Adrenal gland (tissue), 5 donors: Measurements from ENCODE around the gene ARID2.

ENCODE experiments used
- POLR2A ChIP-seq, 2 donors: fragments of 450-650 bp; IDR thresholded peaks; one replicate each; pipeline ENCODE4 v1.6.1; 2017; ENCODE audit warnings: antibody characterized with exemption in 2 of 2, mild to moderate bottlenecking in 2 of 2, moderate library complexity in 1 of 2
- TF ChIP-seq, protein P1 (sequence below), 6 experiments: fragments of 450-650 bp in 4 of 6; fragments of 200-600 bp in 2 of 6; sonication (generic) in 1 of 6; IDR thresholded peaks; 1 replicate in 5 of 6; 2 replicates in 1 of 6; pipeline versions ENCODE4 v1.5.1 to v1.8.0; 2016 to 2021; ENCODE audit warnings: antibody characterized with exemption in 6 of 6, mild to moderate bottlenecking in 2 of 6, moderate library complexity in 1 of 6
- donor health status: DM: no; HTN: no; CAD: no.

GRCh38 chr12:45785315-45785714, 55.8 kb downstream of the ARID2 start:
- TF ChIP-seq, protein P1, sequence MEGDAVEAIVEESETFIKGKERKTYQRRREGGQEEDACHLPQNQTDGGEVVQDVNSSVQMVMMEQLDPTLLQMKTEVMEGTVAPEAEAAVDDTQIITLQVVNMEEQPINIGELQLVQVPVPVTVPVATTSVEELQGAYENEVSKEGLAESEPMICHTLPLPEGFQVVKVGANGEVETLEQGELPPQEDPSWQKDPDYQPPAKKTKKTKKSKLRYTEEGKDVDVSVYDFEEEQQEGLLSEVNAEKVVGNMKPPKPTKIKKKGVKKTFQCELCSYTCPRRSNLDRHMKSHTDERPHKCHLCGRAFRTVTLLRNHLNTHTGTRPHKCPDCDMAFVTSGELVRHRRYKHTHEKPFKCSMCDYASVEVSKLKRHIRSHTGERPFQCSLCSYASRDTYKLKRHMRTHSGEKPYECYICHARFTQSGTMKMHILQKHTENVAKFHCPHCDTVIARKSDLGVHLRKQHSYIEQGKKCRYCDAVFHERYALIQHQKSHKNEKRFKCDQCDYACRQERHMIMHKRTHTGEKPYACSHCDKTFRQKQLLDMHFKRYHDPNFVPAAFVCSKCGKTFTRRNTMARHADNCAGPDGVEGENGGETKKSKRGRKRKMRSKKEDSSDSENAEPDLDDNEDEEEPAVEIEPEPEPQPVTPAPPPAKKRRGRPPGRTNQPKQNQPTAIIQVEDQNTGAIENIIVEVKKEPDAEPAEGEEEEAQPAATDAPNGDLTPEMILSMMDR (IDR thresholded peaks at IDR 0.05) = no peak
- no peak for TF ChIP-seq POLR2A (IDR thresholded peaks at IDR 0.05)
